Neural cell (in vitro differentiated cells): ENCODE data around the gene COPS4.

ENCODE experiments used
- EZH2 ChIP-seq: fragments of 200-600, 300-800 bp; shearing (Covaris generic), sonication (generic); IDR thresholded peaks from 2 replicates; pipeline ENCODE4 v1.6.1; 2014; ENCODE audit warnings: antibody characterized with exemption, low read length, borderline replicate concordance, mild to moderate bottlenecking; ENCODE audit not compliant: insufficient read depth, poor library complexity, severe bottlenecking
- TF ChIP-seq, protein P1 (sequence below): IDR thresholded peaks from 2 replicates; pipeline ENCODE4 v1.6.1; 2012; ENCODE audit warnings: borderline replicate concordance

DNA sequence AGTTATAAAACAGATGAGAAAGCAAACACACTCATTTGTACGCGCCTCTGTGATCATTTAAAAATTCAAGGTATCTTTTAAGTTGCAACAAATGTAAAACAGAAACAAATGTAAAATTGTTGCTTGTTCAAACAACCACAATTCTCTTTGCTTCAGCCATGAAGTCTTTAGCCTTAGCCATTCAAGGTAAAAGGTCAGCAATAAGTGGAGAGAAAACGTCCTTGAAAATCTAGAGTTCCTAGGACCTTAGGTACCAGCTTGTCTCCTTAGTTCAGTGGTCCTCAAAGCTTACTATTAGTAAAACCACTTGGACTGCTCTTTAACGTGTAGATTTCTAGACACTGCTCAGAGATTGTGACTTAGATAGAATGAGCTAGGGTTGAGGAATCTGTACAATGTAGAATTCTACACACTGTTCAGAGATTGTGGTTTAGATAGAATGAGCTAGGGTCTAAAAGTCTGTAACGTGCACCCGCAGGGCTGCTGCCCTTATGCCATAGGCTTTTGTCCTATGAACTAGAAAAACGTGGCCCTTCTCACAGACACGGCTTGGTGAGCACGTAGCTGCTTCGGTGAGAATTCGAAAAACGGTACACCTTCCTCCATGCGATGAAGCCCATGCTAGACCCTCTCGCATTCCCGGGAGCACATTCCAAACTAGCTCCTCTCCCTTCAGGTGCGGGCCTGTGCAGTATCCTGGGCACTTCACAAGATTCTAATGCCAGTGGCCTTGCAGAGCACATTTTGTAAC is 77.9 kb downstream of the COPS4 start:
- no peak for TF ChIP-seq EZH2
- TF ChIP-seq, protein P1, sequence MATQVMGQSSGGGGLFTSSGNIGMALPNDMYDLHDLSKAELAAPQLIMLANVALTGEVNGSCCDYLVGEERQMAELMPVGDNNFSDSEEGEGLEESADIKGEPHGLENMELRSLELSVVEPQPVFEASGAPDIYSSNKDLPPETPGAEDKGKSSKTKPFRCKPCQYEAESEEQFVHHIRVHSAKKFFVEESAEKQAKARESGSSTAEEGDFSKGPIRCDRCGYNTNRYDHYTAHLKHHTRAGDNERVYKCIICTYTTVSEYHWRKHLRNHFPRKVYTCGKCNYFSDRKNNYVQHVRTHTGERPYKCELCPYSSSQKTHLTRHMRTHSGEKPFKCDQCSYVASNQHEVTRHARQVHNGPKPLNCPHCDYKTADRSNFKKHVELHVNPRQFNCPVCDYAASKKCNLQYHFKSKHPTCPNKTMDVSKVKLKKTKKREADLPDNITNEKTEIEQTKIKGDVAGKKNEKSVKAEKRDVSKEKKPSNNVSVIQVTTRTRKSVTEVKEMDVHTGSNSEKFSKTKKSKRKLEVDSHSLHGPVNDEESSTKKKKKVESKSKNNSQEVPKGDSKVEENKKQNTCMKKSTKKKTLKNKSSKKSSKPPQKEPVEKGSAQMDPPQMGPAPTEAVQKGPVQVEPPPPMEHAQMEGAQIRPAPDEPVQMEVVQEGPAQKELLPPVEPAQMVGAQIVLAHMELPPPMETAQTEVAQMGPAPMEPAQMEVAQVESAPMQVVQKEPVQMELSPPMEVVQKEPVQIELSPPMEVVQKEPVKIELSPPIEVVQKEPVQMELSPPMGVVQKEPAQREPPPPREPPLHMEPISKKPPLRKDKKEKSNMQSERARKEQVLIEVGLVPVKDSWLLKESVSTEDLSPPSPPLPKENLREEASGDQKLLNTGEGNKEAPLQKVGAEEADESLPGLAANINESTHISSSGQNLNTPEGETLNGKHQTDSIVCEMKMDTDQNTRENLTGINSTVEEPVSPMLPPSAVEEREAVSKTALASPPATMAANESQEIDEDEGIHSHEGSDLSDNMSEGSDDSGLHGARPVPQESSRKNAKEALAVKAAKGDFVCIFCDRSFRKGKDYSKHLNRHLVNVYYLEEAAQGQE, result no peak
